NOMO-1 (cell line): ENCODE measurements around the gene SWSAP1.
"Not testable (repeated sequence)": the region's sequence is repeated elsewhere in the genome, so short reads cannot be mapped to it uniquely, and the experiment has no call there.

Experiments used
- DNase-seq, 2 experiments: peaks; one replicate each; lab custom pipeline; 2025; ENCODE audit not compliant: unreplicated experiment in 2 of 2; lab: John Stamatoyannopoulos, UW

SWSAP1 gene

GRCh38 chr19:11377756-11378155 lies 3.3 kb downstream of the SWSAP1 start:
- no peak for DNase-seq

GRCh38 chr19:11378319-11379189 lies 4.1 kb downstream of the SWSAP1 start:
- DNase-seq: no peak

GRCh38 chr19:11379269-11379845 lies 4.9 kb downstream of the SWSAP1 start:
- not testable (repeated sequence) for DNase-seq

GRCh38 chr19:11379857-11380350 lies 5.4 kb downstream of the SWSAP1 start:
- no peak for DNase-seq

- peak; percentile 97 to 100 for DNase-seq
Measured at GRCh38 chr19:11380653-11381537, 6.4 kb downstream of the SWSAP1 start.

GRCh38 chr19:11382898-11383705 lies 8.6 kb downstream of the SWSAP1 start:
- DNase-seq: peak; percentile 63 to 80

- no peak for DNase-seq
Measured at GRCh38 chr19:11383706-11384048, 9.2 kb downstream of the SWSAP1 start.

- DNase-seq: no peak
Measured at GRCh38 chr19:11384778-11385129, 10.3 kb downstream of the SWSAP1 start.

- DNase-seq: peak; percentile 75 to 88
Measured at GRCh38 chr19:11387162-11388034, 12.9 kb downstream of the SWSAP1 start.

GRCh38 chr19:11390359-11390758 lies 15.9 kb downstream of the SWSAP1 start:
- no peak for DNase-seq

GRCh38 chr19:11390933-11391680 lies 16.6 kb downstream of the SWSAP1 start:
- no peak for DNase-seq

GRCh38 chr19:11397089-11397610 lies 22.7 kb downstream of the SWSAP1 start:
- DNase-seq: no peak

GRCh38 chr19:11399667-11400066 lies 25.2 kb downstream of the SWSAP1 start:
- no peak for DNase-seq

- DNase-seq: no peak
Measured at GRCh38 chr19:11400798-11401197, 26.3 kb downstream of the SWSAP1 start.

- no peak for DNase-seq
Measured at GRCh38 chr19:11401808-11402543, 27.5 kb downstream of the SWSAP1 start.

- no peak for DNase-seq
Measured at GRCh38 chr19:11404588-11405222, 30.2 kb downstream of the SWSAP1 start.

- no peak for DNase-seq
Measured at GRCh38 chr19:11405846-11406643, 31.6 kb downstream of the SWSAP1 start.
